ENCODE data around the gene GPR107. TPM values are rescaled to one million over a fixed set of nuclear protein-coding genes. Genes with fewer than 3 reads are reported as not detected.

Gene GPR107
- total RNA-seq, 1 experiment from 2014 or later: 11.6 TPM

- no peak overlapping the region for H3K4me2 ChIP-seq (ENCODE audit: low read depth, low read length, poor library complexity, severe bottlenecking)
- DNase-seq: no peak
- no peak overlapping the region for H2AFZ ChIP-seq (ENCODE audit: low read length)
- H3K9me3 ChIP-seq (ENCODE audit: low read length): no peaks in the 10 kb centered on the region
- no peaks in the 10 kb centered on the region for H3K9me2 ChIP-seq (replicated peaks; ENCODE audit: insufficient read depth, low read length)
- no peaks in the 10 kb centered on the region for H4K20me1 ChIP-seq (ENCODE audit: insufficient read depth, low read depth, low read length)
- no peaks in the 10 kb centered on the region for H3K36me3 ChIP-seq (ENCODE audit: insufficient read depth, low read length)
- no peaks in the 10 kb centered on the region for H3K79me2 ChIP-seq (ENCODE audit: low read length)
- no peak overlapping the region for H3K9ac ChIP-seq (ENCODE audit: low read length)
- H3K27ac ChIP-seq (ENCODE audit: low read length): no peak overlapping the region
- no peak overlapping the region for H3K4me3 ChIP-seq (ENCODE audit: low read length)
- no peaks in the 10 kb centered on the region for H3K4me1 ChIP-seq (ENCODE audit: low read length)
- no peaks in the 10 kb centered on the region for H3K27me3 ChIP-seq (ENCODE audit: low read length)
Observed at GRCh38 chr9:130186839-130187522, 133.3 kb downstream of the GPR107 start.

DNA sequence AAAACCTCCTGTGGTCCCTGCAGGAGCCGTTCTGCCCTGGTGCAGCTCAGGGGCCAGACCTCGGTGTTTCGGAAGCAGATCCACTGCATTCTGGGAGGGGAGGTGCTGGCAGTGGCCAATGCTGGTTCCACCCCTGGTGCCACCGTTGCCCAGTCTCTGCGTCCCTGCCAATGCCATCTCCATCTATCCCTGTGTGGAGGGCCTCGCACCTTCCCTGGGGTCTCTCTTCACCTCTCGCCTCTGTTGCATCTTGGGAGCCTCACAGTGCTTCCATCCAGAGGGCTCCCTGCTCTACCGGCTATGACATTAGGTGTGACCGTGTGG lies 133.8 kb downstream of the GPR107 start:
- H3K9ac ChIP-seq (ENCODE audit: low read length): no peak overlapping the region
- no peak overlapping the region for H2AFZ ChIP-seq (ENCODE audit: low read length)

DNA sequence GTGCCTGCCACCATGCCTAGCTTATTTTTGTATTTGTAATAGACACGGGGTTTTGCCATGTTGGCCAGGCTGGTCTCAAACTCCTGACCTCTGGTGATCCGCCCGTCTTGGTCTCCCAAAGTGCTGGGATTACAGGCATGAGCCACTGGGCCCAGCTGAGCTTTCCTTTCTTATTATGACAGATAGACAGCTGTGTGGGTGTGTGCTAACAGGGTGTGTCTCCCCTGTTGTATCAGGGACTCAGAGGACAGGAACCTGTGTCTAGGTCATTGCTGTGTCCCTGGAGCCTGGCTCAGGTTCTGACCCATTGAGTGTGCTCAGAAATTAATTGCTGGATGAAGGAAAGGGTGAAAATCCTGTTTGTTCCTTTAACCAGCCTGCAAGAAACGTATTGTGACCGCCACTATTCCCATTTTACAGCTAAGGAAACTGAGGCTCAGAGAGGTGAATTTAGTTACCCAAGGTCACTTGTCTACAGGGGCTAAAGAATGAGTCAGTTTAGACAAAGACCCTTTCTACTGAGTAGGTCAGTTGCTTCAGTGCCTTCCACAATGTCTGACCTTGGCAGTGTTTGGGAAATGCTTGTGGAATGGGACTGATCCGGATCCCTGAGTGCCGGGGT lies 135.3 kb downstream of the GPR107 start:
- no peak overlapping the region for H2AFZ ChIP-seq (ENCODE audit: low read length)
- H3K9ac ChIP-seq (ENCODE audit: low read length): no peak overlapping the region
- H3K4me2 ChIP-seq (ENCODE audit: low read depth, low read length, poor library complexity, severe bottlenecking): no peak overlapping the region
- no peaks in the 10 kb centered on the region for H3K4me1 ChIP-seq (ENCODE audit: low read length)
- H4K20me1 ChIP-seq (ENCODE audit: insufficient read depth, low read depth, low read length): no peaks in the 10 kb centered on the region
- H3K36me3 ChIP-seq (ENCODE audit: insufficient read depth, low read length): no peaks in the 10 kb centered on the region
- H3K27ac ChIP-seq (ENCODE audit: low read length): no peak overlapping the region
- no peaks in the 10 kb centered on the region for H3K9me3 ChIP-seq (ENCODE audit: low read length)
- H3K9me2 ChIP-seq (replicated peaks; ENCODE audit: insufficient read depth, low read length): no peaks in the 10 kb centered on the region
- H3K27me3 ChIP-seq (ENCODE audit: low read length): no peaks in the 10 kb centered on the region
- no peaks in the 10 kb centered on the region for H3K79me2 ChIP-seq (ENCODE audit: low read length)
- H3K4me3 ChIP-seq (ENCODE audit: low read length): no peak overlapping the region
- no peak for DNase-seq

More for the DNA sequence above, 133.8 kb downstream of the GPR107 start:
- no peaks in the 10 kb centered on the region for H3K27me3 ChIP-seq (ENCODE audit: low read length)
- H3K4me1 ChIP-seq (ENCODE audit: low read length): no peaks in the 10 kb centered on the region
- H3K4me2 ChIP-seq (ENCODE audit: low read depth, low read length, poor library complexity, severe bottlenecking): no peak overlapping the region
- H3K4me3 ChIP-seq (ENCODE audit: low read length): no peak overlapping the region
- H3K9me2 ChIP-seq (replicated peaks; ENCODE audit: insufficient read depth, low read length): no peaks in the 10 kb centered on the region
- no peak overlapping the region for H3K27ac ChIP-seq (ENCODE audit: low read length)
- no peaks in the 10 kb centered on the region for H4K20me1 ChIP-seq (ENCODE audit: insufficient read depth, low read depth, low read length)
- no peaks in the 10 kb centered on the region for H3K36me3 ChIP-seq (ENCODE audit: insufficient read depth, low read length)
- no peak for DNase-seq
- no peaks in the 10 kb centered on the region for H3K79me2 ChIP-seq (ENCODE audit: low read length)
- no peaks in the 10 kb centered on the region for H3K9me3 ChIP-seq (ENCODE audit: low read length)

Small RNA genes within 50 kb of the gene (small RNA-seq; reads per million reads assigned to genes)
- gene RF00019: not detected

Other genes with a start within 250 kb of the GPR107 start
- 41.7 and 53.1 TPM in 2 replicates for gene TOR1A, start 229.8 kb upstream of the GPR107 start, total RNA-seq (2014; rRNA removed; shearing (Covaris generic); ENCODE audit: low replicate concordance)
- gene C9orf78, start 218.6 kb upstream of the GPR107 start, total RNA-seq (2014; rRNA removed; shearing (Covaris generic); ENCODE audit: low replicate concordance): 59.7 and 66.9 TPM in 2 replicates
- gene USP20, start 218.4 kb upstream of the GPR107 start, total RNA-seq (2014; rRNA removed; shearing (Covaris generic); ENCODE audit: low replicate concordance): 11.7 and 40.3 TPM in 2 replicates
- gene FNBP1, start 10.7 kb upstream of the GPR107 start, total RNA-seq (2014; rRNA removed; shearing (Covaris generic); ENCODE audit: low replicate concordance): 205 and 280 TPM in 2 replicates
- gene NCS1, start 118.5 kb downstream of the GPR107 start, total RNA-seq (2014; rRNA removed; shearing (Covaris generic); ENCODE audit: low replicate concordance): not detected in 2 replicates
- gene HMCN2, start 211.9 kb downstream of the GPR107 start, total RNA-seq (2014; rRNA removed; shearing (Covaris generic); ENCODE audit: low replicate concordance): not detected in 2 replicates